ENCODE measurements around the gene BDKRB1. TPM values are rescaled to one million over a fixed set of nuclear protein-coding genes. Genes with fewer than 3 reads are reported as not detected.

Gene BDKRB1
- total RNA-seq, 1 donor from 2014 or later: not detected

- intact Hi-C loops (cut with micrococcal nuclease): loop anchor here (5.0 to 10.0 kb wide), 2 partner anchors 221 to 283 kb away; no protein-coding TSS in a partner anchor
These were observed 21.9 kb downstream of the BDKRB1 start for GRCh38 chr14:96277890-96278289.

GRCh38 chr14:96279564-96279963 lies 23.6 kb downstream of the BDKRB1 start:
- intact Hi-C loops (cut with micrococcal nuclease): loop anchor here (5.0 to 10.0 kb wide), 2 partner anchors 222 to 285 kb away; no protein-coding TSS in a partner anchor

- intact Hi-C loops (cut with micrococcal nuclease): no loop called here
These were observed 24.1 kb downstream of the BDKRB1 start for GRCh38 chr14:96280104-96280503.

DNA sequence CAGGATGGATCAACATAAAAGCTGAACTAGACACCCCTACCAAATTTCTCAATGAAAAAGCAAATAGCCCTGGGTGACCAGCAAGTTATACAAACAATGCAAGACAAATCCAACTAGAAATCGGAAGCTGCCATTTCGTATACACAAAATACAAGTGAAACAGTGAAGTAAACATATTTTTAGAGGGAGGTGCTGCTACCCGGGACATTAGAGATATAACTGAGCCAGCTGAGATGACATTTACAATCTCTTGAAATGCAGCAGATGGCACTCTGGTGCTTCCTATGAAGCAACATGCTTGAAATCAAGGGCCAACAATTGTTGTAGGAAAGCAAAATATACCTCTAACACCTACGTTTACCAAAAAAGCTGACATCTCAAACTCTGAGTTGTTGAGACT lies 25.5 kb downstream of the BDKRB1 start:
- intact Hi-C loops (cut with micrococcal nuclease): no loop called here

DNA sequence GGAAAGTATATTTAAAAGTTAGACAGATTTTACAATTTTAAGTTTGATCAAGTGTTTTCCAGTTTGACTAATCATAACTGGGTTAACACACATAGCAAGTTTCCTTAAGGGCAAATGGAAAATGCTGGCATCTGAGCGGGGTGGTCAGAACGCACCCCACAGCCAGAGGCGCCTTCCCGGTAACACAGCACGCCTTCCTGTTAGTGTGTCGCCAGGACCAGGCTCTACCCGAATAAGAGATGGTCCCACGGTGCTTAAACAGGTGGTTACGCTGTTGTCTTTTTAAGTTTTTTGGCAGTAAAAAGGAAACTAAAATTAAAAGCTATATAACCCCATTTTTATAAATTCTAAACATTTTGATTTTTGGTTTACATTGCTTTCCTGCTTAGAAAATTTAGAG lies 28.0 kb downstream of the BDKRB1 start:
- intact Hi-C loops (cut with micrococcal nuclease): no loop called here

DNA sequence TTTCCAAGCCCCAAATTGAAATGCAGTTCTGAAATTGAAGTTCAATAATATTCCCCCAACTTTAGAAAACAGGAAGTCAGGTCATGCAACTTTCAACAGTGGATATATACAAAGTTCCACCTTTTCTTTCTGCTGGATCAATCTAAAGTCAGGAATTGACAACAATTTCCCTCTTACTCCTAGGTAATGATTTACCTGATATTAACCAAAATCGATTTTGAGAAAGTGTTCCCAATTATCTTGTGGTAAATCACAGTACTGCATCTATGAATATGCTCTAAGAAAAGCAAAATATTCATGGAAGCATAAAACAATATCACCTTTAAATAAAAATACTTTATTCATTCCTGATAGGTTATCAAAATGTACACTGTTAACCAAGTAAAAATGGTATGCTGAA lies 28.4 kb downstream of the BDKRB1 start:
- intact Hi-C loops (cut with micrococcal nuclease): no loop called here

- intact Hi-C loops (cut with micrococcal nuclease): no loop called here
These were observed 29.7 kb downstream of the BDKRB1 start for GRCh38 chr14:96285667-96286066.

DNA sequence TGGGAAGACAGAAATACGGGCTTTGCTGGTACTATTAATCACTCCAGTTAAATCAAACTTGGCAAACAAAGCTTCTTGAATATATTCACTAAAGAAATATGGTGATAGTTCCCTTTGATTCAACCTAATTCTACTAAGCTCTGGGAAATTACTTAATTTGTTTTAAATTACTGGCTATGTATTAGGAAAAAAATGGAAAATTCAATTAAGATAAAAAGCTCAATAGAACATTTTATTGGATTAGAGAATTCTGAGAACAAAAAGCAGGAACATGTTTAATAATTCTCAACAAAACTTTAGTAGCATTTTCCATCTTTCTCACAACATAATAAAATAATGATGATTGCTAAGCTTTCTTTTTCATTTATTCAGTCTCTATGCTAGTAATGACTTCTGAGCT lies 30.2 kb downstream of the BDKRB1 start:
- intact Hi-C loops (cut with micrococcal nuclease): no loop called here

DNA sequence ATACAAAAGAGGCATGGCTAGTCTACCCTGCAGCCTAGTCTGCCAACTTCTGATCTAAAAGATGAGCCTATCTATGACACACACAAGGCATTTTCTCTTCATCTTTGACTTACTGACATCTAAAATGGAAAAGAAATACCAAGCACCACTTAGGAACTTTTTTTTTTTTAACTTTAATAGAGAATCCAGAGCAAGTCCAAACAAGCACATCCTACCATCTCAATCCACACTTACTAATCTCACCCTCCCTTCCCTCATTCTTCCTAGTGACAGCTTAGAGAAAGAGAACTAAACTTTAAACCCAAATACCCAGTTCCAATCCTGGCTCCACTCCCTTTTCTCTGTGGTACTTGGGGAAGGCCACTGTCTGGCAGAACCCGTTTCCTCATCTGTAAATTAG lies 31.8 kb downstream of the BDKRB1 start:
- intact Hi-C loops (cut with micrococcal nuclease): no loop called here

DNA sequence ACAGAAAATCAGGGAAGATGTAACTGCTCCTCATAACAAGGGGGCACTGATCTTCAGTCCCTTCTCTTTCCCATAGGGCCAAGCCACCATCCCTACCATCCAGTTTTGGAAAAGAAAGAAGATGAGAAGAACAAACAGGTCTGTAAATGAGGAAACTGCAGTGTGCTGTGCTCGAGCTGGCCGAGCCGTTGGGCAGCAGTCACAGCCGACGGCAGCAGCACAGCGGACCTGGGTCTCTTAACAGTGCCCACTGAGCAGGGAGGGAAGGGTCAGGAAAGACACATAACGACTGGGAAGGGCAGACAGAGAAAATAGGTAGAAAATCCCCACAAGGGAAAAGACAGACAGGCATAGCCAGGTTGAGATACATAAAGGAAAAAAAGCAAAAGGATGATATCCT lies 38.2 kb downstream of the BDKRB1 start:
- intact Hi-C loops (cut with micrococcal nuclease): no loop called here

DNA sequence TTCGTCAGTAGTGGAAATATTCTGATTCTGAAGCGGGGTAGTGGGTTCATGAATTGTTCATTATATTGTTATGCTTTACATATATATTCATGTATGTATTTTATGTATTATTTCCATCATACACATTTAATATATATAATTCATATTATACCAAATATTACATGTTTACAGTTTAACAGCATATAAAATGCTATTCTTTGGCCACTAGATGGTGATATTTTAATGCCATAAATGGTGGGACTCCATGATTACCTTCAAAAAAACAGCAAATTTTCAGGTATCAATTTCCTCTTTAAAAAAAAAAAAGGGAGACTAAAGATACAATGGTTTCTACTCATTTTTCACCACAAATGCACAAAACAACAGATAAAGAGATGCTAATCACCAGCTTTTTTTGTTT lies 41.0 kb downstream of the BDKRB1 start:
- intact Hi-C loops (cut with micrococcal nuclease): loop anchor here (1.0 to 5.0 kb wide), 4 partner anchors 66 to 205 kb away; partner anchors contain the start of genes ATG2B, GSKIP and PAPOLA

DNA sequence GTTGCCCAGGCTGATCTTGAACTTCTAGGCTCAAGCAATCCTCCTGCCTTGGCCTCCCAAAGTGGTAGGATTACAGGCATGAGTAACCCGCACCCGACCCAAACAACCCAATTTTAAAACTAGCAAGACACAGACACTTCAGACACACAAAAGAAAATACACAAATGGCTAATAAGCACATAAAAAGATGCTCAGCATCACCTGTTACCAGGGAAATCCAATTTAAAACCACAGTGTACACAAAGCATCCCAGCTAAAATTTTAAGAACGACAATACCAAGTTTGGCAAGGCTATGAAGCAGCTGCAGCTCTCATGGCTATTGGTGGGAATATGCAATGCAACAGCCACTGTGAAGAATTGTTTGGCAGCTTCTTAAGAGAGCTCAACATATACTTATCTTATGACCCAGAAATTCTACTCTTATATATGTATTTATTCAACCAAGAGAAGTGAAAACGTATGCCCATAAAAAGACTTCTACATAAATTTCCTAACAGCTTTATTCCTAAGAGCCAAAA lies 42.0 kb downstream of the BDKRB1 start:
- intact Hi-C loops (cut with micrococcal nuclease): loop anchor here (1.0 to 5.0 kb wide), 4 partner anchors 65 to 204 kb away; partner anchors contain the start of genes ATG2B, GSKIP and PAPOLA

- intact Hi-C loops (cut with micrococcal nuclease): loop anchor here (5.0 kb wide), 1 partner anchor 203 kb away; the partner anchor contains the start of gene PAPOLA
These were observed 43.4 kb downstream of the BDKRB1 start for GRCh38 chr14:96299441-96299840.

GRCh38 chr14:96303981-96304380 lies 48.0 kb downstream of the BDKRB1 start:
- intact Hi-C loops (cut with micrococcal nuclease): no loop called here

DNA sequence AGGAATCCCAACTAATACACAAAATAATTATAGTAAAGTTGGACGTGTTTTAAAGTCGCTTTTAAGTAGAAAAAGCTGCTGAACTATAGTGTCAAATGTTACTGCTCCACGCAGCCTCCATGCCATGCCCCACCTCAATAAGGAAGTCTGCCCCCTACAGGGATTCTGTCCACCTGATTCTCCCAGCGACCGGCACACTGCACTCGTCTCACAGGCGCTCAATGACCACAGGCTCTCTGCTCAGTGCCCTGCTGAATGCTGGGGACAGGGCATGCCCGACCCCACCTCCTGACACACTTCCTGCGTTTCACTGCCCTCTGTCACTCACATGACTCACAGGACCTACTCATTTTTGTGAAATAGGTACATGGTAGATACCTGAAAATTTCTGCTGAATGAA lies 48.9 kb downstream of the BDKRB1 start:
- intact Hi-C loops (cut with micrococcal nuclease): no loop called here

- intact Hi-C loops (cut with micrococcal nuclease): no loop called here
These were observed 51.4 kb downstream of the BDKRB1 start for GRCh38 chr14:96307434-96307833.

- intact Hi-C loops (cut with micrococcal nuclease): no loop called here
These were observed 53.3 kb downstream of the BDKRB1 start for GRCh38 chr14:96309133-96309895.

GRCh38 chr14:96309896-96310330 lies 53.9 kb downstream of the BDKRB1 start:
- intact Hi-C loops (cut with micrococcal nuclease): no loop called here

DNA sequence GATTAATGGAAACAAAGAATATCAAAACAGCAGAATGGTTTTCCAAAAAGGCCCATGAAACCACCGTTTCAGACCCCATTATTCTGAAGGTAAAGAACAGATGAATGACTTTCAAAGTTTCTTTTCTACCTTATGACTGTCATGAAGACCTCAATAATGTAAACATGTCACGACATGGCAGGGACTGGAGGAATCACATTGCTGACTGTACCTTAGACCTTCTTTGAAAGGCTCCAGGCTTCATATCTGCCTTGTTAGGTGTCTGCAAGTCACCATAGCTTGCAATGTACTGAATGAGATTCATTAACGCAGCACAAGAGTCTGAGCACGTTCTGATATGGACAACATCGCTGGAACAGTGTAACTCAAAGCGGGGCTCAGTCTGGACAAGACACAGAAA lies 54.9 kb downstream of the BDKRB1 start:
- intact Hi-C loops (cut with micrococcal nuclease): no loop called here

All from T-helper 1 cell treated with Interleukin-12 subunit alpha and Interleukin-12 subunit beta and Interleukin-4 antibody, amounts not matched to agents 30 ng/mL and 1 ng/mL, for 36 hours (primary cell).